ENCODE measurements around the gene SLC27A1. TPM values are rescaled to one million over a fixed set of nuclear protein-coding genes. Genes with fewer than 3 reads are reported as not detected.

Gene SLC27A1
- total and polyA plus RNA-seq, 9 of the 15 experiments (the other 6 are each of a cell fraction or from before 2014, with no cell fraction given), result 0.06 to 3.0 (median 1.1) TPM

GRCh38 chr19:17424743-17425365 lies 45.5 kb upstream of the SLC27A1 start (continued):
- TF ChIP-seq VEZF1 (CRISPR knock-in tag; IDR thresholded peaks at IDR 0.05) (peak; percentile 94), ZBTB33 (CRISPR knock-in tag; IDR thresholded peaks at IDR 0.05) (no peak), CBFA2T3 (IDR thresholded peaks at IDR 0.05) (0 out of 2 replicates have a peak, but pooled peaks have one; percentile 4), ETV6 (IDR thresholded peaks at IDR 0.05; ENCODE audit: borderline replicate concordance in 1 of 2, low read depth in 2 of 2, low read length in 1 of 2) (no peak), ETV6 (CRISPR knock-in tag; IDR thresholded peaks at IDR 0.05; ENCODE audit: borderline replicate concordance) (no peak), TGIF2 (CRISPR knock-in tag; IDR thresholded peaks at IDR 0.05) (no peak), SRSF3 (IDR thresholded peaks at IDR 0.05; ENCODE audit: insufficient read depth, low read length) (no peak), MAFK (IDR thresholded peaks at IDR 0.05; ENCODE audit: low read length) (no peak), MYNN (IDR thresholded peaks at IDR 0.05) (0 out of 2 replicates have a peak, but pooled peaks have one; percentile 27), MYNN (CRISPR knock-in tag; IDR thresholded peaks at IDR 0.05) (no peak), SAFB (IDR thresholded peaks at IDR 0.05; ENCODE audit: borderline replicate concordance, low read depth, low read length) (no peak), NFRKB (IDR thresholded peaks at IDR 0.05; ENCODE audit: low read depth) (no peak), ZFP91 (CRISPR knock-in tag; IDR thresholded peaks at IDR 0.05) (no peak), ZBTB49 (CRISPR knock-in tag; IDR thresholded peaks at IDR 0.05; ENCODE audit: borderline replicate concordance) (no peak), ZKSCAN1 (IDR thresholded peaks at IDR 0.05; ENCODE audit: low read depth, low read length) (no peak), AFF4 (CRISPR knock-in tag; IDR thresholded peaks at IDR 0.05) (no peak), SMC3 (conservative IDR thresholded peaks at IDR 0.05; ENCODE audit: insufficient read depth, low read depth, low read length) (peak; percentile 68)
